ENCODE measurements around the gene CD79A.

Gene CD79A

DNA sequence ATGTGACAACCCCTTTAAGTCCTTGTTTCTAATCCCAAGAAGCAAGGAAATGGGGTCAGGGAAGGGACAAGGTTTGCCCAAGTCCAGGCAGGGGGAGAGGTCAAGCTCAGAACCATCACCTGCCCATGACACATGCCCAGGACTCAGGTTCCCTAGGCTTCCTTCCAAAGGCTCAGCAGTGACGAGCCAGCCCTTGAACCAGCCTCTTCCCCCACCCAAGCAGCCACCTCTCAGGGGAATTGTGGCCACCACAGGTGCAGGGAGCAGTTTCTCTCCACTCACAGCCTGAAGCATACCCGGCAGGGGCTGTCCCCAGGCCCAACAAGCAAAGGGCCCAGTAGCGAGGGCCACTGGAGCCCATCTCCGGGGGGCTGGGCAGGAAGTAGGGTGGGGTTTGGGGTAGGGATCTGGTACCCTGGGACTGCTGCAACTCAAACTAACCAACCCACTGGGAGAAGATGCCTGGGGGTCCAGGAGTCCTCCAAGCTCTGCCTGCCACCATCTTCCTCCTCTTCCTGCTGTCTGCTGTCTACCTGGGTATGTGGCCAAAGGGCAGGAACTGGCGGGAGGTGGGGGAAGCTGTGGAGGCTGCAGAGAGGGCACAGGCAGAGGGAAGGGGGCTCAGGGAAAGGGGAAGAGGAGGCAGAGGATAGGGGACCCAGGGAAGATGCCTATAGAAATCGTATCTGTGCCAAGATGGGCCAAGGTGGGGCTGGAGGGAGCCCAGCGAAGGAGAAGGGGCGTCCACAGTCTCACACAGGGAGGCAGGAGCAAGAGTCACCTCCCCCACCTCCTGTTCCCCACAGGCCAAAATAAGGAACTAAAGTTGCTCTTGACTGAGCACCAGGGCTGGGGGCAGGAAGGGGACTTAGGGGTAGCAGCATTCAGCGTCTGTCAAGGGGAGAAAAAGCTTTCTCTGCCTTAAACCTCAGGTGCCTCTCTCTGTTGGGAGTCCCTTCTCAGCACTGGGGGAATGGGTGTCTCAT is at the start of gene CD79A:
CD79A (plus strand) TSS at position 433 of the 986 bp plus-strand sequence; CDS start at position 459, 26 bp downstream.
- DNase-seq, result peak; percentile 50

DNA sequence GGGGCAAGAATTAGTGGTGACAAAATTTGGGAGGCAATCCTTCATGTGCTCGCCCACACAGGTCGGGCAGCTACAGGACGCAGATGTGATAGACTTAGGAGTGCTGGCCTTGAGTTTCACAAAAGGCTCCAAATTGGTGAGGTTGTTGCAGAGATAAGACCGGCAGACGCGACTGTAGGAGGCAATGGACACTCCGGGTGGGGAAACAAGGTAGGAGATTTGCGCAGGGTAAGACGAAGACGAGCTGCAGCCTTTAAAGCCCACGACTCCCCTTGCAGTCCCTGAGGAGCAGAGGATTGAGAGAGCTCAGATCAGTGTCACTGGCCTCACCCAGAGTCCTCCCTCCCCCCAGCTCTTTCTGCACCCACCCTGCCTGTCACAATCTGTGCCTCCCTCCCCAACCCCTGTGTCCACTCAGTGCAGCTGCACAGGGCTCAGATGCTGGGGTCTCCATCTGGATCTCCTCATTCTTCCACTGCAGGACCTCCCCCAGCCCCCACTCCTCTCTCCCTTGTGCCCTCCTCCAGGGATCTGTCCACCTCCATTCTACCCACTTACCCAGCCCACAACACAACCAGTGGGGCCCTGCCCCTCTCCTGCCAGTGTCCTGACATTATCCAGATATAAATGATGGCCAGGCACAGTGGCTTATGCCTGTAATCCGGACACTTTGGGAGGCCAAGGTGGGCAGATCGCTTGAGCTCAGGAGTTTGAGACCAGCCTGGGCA is 38.9 kb upstream of the CD79A start:
- DNase-seq, result no peak

DNA sequence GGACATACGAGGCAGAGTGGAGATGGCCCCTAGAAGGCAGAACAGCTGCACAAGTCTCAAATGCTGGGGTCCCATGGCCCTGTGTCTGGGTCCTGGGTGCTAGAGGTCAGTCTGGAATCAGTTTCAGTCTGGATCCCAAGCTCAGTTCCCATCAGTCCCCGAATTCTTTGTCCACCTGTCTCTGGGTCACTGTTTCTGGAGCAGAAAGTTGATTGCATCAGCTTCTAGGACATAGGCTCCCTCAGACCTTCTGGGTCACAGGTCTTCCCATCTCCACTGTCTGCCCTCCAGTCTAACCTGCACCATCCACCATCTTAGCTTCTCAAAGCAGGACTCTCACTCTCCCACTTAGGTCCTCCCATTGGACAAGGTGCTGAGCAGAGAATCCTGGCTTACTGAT is 37.9 kb upstream of the CD79A start:
- DNase-seq, result no peak

DNA sequence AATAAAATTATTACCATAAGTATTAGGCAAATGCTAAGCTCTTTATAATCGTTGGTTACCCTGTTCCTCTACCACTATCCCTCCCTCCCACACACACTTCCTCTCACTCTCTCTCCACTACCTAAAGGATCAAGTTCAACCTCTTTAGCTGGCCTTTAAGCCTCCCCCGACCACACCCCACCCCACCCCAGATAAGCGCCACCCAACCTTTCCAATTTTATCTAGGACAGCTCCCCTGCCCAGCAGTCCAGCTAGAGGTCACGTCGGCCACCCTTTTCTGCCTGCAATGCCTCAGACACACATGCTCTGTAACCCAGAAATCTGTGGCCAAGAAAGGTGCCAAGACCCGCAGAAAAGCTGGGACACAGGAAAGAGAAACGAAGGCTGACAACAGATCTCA is 33.7 kb upstream of the CD79A start:
- no peak for DNase-seq

DNA sequence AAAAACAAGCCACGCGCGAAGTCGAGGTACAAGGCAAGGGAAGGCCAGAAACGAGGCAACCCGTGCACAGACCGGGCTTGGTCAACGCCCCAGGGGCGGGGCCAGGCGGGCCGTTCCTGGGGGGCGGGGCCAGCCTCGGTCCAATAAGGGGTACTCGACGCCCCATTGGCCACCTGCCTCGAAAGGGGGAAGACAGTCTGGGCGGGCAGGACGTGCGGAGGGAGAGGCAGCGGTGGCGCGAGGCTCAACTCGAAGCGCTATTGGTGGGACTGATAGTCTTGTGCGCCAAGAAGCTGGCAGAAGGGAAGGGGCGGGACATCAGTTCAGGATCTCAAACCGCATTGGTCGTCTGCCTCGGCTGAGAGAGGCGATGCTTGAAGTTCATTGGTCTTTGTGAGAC is 32.5 kb upstream of the CD79A start, which contains the start of gene LYPD4:
LYPD4 (minus strand) TSS at position 83 of the 400 bp plus-strand sequence. CDS start 5,398 bp downstream, outside the sequence.
- no peak for DNase-seq

DNA sequence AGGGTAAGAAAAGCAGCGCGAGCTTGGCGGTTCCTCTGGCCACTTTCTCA is 32.3 kb upstream of the CD79A start, which contains the start of gene DMRTC2:
DMRTC2 (plus strand) TSS at position 42 of the 50 bp plus-strand sequence. CDS start 2,387 bp downstream, outside the sequence.
- no peak for DNase-seq

DNA sequence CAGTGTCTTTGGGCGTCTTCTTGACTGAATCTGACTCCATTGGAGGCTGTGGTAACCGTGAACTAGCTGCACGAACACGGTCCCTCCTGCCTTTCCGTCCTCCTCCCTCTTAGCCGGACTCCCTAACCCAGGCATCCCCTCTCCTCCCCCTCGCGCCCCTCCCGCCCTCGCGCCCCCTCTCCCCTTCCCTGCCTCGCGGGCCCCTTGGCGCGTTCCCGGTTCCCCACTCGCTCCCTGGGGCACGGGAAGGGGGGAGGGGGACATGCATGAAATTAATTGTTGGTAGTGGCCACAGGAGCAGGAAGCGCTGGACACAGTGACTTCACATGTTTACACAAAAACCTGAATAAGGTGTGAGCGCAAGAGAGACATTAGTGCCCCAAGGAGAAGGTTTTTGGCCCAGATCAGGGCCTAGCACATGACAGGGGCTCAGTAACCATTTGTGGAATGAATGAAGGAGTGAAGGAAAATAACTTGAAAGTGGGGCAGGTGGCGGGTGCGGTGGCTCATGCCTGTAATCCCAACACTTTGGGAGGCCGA is 32.0 kb upstream of the CD79A start:
- no peak for DNase-seq

DNA sequence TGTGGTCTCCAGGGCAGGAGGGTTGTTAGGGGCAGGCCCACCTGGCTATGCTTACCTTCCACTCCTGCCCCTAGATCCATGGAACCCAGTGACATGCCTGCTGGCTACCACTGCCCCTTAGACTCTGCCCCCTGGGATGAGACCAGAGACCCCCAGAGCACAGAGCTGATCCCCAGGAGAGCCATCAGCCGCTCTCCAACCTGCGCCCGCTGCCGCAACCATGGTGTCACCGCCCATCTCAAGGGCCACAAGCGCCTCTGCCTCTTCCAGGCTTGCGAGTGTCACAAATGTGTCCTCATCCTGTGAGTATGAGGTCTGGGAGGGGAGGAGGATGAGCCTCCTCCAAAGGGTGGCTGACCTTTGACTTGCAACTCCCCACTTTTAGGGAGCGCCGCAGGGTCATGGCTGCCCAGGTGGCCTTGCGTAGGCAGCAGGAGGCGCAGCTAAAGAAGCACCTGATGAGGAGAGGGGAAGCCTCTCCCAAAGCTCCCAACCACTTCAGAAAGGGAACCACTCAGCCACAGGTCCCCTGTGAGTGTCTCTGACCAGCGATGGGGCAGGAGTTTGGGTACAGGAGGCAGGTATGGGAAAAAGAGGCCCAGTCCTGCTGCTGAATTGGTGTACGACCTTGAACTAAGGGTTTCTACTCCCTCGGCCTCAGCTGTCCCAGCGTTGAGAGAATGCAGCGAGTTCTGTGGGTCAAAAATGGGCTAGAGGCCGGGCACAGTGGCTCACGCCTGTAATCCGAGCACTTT is 29.6 kb upstream of the CD79A start:
- DNase-seq, result no peak

DNA sequence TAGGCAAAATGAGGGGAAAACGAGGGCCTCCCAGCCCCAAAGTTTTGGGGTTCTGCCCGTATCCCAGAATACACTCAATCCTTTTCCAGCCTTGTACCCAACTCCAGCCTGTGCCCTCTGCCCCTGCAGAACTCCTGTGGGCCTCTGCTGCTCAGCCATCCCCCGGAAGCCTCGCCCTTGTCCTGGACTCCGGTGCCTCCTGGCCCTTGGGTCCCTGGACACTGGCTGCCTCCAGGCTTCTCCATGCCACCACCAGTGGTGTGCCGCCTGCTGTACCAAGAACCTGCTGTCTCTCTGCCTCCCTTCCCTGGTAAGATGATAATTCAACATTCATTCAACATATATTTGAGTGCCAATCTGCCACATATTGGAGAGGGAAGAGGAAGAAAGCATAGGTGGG is 28.4 kb upstream of the CD79A start:
- DNase-seq, result no peak

DNA sequence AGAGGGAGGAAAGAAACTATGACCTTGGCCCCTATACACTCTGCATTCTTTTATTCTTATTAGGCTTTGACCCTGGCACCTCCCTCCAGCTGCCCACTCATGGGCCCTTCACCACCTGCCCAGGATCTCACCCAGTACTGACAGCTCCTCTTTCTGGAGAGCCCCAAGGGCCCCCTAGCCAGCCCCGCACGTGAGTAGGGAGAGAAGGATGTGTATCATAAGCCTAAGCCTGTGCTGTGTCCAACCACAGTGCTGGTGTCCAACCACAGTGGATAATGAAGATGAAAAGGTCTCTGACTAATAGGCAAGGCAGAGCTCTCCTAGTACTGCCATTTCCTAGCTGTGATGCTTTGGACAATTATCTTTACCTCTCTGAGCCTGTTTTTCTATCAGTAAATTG is 28.0 kb upstream of the CD79A start:
- DNase-seq, result no peak

DNA sequence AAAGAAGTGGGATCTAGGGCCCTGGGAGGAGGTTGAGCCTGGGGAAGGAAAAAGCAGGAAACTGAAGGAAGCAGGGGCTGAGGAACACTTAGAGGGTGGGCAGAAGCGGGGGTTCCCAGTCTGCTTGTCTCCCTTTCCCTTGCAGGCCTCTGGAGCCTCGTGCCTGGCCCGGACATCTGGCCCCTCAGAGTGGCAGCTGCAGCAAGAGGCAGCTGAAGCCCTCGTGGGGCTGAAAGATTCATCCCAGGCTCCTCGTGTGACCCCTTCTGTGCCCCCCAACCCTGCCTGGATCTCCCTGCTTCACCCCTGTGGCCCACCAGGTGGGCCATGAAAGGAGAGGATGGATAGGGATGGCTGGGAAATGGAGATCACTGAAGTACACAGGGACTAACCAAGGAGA is 26.7 kb upstream of the CD79A start:
- no peak for DNase-seq

DNA sequence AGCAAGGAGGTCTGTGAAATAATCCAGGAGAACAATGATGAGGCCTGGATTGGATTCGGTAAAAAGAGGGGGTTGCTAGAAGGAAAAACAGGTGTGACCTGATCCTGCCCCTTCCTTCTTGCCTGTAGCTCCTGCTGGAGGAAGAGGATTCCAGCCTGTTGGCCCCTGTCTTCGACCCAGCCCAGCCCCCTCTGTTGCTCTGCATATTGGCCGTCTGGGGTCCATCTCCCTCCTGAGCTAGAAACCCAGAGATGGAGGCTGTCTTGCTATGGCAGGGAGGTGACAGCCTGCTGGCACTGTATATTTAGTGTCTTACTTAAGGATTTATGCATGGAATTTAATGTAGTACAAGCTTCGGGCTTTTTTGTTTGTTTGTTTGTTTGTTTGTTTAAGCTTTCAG is 25.6 kb upstream of the CD79A start:
- no peak for DNase-seq

DNA sequence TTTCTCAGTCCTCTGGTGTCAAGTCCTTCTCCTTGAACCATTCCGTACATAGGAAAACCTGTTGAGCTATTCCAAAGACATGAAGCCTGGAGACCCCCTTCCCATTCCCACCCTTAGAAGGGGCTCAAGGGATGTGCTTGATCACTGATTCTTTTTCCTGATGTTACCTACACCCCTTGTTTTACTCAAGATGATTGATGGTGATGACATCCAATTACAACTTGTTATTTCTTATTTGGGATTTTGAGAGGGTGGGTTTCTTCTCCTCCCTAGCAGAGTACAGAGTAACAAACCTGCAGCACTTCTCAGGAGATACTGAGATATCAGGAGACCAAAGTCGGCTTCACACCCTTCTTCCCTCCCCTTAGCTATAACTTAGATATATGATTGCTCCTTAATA is 23.7 kb upstream of the CD79A start:
- no peak for DNase-seq

DNA sequence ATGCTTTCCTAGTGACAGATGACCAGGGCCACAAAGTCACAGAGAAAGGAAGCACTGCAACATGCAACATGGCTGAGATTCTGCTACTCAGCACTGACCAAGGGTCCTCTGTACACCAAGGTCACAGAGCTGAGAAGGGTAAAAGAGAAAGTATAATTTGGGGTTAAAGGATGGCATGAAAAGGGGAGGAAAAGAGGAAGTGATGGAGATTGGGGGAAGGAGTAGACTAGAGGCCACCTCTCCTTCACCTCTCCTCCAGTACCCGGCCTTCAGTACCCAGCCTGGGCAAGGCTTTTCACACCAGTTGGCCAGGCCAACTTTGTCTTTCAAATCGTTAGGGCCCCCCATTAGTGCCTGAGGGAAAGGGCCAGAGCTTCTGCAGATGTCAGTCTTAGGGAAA is 23.3 kb upstream of the CD79A start:
- DNase-seq, result no peak

DNA sequence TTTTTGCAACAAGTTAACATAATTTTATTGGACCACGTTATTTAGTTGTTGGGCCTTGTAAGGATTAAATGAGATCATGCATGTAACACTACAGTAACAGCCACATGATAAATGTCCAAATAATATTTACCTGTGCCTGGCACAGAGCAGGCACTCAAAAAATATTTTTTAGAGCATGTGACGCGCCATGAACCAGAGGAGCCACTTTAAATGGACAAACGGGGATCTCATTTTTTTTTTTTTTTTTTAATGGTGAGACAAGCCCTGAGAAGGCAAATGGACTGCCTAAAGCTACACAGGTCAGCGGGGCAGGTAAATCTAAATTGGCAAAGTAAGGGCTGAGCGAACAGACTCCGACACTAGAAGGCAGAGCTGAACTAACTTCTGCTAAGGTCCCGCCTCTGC is 17.9 kb upstream of the CD79A start:
- DNase-seq, result no peak

DNA sequence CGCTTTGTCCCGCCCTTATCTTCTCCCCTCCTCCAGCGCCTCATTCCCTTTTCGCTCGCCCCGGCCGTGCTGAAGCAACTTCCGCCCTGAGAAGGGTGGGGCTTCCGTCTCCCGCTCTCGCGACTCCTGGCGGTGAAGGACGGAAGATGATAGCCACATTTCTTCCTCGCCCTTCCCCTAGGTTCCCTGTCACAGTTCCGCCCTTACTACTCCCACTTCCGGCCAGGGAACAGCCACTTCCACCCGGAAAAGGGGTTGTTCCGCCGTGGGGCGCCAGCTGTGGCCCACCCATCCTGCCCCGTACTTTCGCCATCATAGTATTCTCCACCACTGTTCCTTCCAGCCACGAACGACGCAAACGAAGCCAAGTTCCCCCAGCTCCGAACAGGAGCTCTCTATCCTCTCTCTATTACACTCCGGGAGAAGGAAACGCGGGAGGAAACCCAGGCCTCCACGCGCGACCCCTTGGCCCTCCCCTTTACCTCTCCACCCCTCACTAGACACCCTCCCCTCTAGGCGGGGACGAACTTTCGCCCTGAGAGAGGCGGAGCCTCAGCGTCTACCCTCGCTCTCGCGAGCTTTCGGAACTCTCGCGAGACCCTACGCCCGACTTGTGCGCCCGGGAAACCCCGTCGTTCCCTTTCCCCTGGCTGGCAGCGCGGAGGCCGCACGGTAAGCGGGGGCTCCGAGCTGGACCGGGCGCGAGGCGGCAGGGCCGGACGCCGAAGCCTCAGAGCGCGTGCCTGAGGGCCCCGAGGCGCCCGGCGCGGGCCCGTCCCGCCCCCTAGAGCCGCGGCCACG is 17.3 kb upstream of the CD79A start, which contains the start of gene RPS19:
RPS19 (plus strand) TSS at position 638 of the 801 bp plus-strand sequence. CDS start 520 bp downstream, outside the sequence.
- DNase-seq, result peak; percentile 99

DNA sequence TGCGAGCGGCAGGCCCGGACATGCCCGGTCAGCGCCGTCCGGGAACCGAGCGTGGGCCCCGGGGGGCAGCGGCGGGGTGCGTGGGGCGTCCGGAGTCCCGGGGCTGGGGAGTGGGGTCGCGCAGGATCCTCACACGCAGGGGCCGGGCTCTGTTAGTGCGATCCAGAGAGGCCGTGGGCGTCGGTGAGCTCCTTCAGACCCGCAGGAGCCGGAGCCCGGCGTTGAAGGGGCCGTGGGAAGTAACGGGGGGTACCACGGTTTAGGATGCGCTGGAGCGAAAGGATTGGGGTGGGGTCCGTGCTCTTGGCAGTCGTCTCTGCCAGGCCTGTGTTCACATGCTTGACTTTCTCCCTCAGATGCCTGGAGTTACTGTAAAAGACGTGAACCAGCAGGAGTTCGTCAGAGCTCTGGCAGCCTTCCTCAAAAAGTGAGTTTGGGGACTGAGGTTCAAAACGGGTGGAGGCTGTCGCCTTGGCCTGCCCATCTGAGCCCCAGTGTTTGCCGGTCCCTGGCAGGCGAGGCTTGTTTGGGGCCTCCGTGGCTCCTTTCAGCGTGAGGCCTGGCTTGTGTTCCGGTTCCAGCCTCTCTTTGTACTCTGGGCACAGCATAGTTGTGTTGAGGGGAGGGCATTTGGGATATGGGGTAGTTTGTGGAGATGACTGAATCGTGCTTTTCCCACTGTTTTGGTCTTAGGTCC is 16.5 kb upstream of the CD79A start:
- no peak for DNase-seq

DNA sequence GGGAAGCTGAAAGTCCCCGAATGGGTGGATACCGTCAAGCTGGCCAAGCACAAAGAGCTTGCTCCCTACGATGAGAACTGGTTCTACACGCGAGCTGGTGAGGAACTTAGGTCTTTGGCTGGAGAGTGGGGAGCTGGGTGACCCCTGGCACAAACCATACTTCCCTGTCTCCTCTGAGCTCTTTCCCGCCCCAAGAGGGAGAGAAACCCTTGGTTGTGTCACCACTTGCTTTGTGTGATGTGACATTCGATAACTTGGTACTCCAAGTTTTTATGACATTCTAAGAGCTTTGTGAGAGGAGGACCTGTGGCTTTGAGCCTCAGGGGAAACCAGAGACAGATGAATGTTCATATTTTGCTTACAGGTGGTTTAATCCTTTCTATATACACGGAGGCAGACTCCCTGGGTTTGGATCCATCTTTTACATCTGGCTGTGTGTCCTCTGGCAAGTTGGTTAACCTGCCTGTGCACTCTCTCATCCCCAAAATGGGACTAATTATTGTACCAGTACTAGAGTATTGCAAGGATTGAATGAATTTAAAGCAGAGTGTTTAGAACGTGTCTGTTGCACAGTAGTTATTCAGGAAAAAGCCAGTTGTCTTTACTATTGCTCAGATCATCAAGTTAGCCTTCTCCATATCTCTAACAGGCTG is 15.8 kb upstream of the CD79A start:
- no peak for DNase-seq

DNA sequence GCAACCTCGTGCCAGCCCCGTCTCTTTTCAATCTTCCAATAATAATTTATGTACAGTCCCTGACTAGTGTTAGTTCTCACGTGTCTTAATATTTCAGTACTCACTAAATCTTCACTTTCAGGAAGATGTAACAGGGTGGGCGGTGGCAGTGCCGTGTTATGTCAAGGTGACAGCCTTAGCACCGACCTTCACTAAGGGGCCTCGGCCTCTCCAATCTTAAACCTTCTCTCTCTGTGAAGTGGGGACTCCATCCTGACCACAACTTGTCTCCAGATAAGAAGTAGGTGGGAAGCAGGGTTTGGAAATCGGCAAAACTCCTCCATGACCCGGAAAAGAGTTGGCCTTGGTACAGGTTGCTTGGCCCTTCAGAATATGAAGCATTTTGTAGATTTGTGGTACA is 15.2 kb upstream of the CD79A start:
- no peak for DNase-seq

DNA sequence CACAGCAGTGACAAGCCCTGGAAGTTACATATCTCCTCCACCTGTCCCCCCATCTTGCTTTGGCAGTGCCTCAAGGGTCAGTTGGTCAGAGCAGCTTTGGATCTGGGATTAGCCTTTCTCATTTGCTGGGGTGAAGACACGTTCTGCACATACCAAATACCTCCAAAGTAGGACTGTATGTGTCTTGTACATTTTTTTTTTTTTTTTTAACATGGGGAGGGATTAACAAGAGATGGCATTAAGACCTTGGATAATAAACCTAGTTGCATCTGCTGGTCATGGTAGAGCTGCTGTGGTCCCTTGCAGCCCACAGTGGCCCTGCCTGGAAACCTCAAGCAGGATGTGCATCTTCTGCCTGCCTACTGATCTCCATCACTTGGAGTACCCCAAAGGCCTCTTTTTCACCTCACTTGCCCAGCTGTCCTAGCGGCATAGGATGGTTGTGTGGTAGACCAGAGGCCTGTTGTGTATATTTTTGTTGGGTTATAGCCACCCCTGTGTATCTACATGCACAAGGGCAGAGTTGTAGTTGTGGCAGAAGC is 14.6 kb upstream of the CD79A start:
- no peak for DNase-seq
